Hematopoietic multipotent progenitor cell (in vitro differentiated cells): ENCODE data around the gene AGMAT. TPM values are rescaled to one million over a fixed set of nuclear protein-coding genes. Genes with fewer than 3 reads are reported as not detected.
"Not testable (repeated sequence)": the region's sequence is repeated elsewhere in the genome, so short reads cannot be mapped to it uniquely, and the experiment has no call there.

Experiments
- DNase-seq, 3 donors: peaks; one replicate each; pipeline ENCODE4 v3.0.0-alpha.2; 2011 to 2015; ENCODE audit warnings: low read depth in 2 of 3, low spot score in 2 of 3
- total RNA-seq: library from RNA; depleted of rRNA; stranded (reverse); fragments of >200 nt; gene quantifications from one replicate; pipeline ENCODE4 v1.2.3, GENCODE V29; 2012

Gene AGMAT
- total RNA-seq, 1 donor = 1.1 TPM

DNA sequence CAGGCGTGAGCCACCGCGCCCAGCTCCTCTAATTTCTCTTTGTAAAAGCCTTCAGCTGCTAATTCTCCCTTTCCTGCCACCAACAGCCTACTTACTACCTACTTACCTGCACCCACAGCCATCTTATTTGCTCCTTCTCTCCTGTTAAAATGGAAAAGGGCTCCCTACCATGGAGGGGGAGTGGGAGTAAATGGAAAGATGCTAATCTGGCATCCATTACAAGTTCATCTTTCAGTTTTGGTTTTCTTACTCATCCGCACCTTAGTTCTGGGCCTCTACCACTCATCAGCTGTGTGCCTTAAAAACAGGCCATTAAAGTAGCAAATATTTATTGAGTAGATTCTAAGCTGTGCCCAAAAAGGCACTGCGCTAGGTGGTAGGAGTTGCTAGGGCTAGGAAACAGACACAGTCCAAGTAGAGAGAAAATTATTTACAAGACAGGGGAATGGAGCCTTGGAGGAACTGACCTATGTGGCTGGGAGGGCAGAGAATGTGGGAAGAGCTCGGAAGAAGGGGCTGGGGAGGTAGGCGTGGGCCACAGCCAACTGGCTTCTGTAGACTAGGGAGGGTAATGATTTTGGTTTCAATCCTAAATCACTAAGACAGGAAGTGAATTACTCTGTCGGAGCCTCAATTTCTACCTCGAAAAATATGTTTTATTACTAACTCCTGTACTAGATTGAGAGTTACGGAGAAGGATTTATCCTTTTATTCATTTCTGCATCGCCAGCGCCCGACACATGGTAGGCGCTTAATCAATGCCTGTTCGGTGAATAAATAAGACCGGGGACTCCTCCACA, 31.7 kb upstream of the AGMAT start:
- no peak for DNase-seq

DNA sequence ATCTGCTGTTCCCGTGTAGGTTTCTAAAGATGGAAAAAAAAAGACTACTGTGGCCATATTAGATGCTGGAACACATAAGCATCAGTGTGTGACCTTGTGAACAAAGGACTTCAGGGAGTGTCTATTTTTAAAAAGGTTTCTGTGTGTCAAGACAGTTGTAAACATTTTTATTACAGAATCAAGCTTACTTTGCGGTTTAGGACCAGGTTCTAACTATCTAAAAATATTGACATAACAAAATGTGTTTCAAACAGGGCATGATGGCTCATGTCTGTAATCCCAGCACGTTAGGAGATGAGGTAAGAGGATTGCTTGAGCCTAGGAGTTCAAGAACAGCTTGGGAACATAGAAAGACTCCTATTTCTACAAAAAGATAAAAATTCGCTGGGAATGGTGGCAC, 25.3 kb upstream of the AGMAT start:
- DNase-seq = no peak

DNA sequence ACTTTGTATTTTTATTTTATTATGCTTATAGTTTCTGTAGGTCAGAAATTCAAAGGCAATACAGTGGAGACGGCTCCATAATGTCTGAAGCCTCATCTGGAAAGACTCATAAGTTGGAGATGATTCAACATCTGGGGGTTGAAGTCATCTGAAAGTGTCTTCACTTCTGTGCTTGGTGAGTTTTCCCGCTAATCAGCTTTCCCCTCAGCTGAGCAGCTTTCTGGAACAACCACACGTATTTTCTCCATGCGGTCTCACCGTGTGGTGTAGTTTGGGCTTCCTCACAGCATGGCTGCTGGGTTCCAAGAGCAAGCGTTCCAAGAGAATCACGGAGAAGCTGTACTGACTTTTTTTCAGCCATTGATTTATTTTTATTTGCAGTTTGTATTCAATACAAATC, 24.8 kb upstream of the AGMAT start:
- no peak for DNase-seq

DNA sequence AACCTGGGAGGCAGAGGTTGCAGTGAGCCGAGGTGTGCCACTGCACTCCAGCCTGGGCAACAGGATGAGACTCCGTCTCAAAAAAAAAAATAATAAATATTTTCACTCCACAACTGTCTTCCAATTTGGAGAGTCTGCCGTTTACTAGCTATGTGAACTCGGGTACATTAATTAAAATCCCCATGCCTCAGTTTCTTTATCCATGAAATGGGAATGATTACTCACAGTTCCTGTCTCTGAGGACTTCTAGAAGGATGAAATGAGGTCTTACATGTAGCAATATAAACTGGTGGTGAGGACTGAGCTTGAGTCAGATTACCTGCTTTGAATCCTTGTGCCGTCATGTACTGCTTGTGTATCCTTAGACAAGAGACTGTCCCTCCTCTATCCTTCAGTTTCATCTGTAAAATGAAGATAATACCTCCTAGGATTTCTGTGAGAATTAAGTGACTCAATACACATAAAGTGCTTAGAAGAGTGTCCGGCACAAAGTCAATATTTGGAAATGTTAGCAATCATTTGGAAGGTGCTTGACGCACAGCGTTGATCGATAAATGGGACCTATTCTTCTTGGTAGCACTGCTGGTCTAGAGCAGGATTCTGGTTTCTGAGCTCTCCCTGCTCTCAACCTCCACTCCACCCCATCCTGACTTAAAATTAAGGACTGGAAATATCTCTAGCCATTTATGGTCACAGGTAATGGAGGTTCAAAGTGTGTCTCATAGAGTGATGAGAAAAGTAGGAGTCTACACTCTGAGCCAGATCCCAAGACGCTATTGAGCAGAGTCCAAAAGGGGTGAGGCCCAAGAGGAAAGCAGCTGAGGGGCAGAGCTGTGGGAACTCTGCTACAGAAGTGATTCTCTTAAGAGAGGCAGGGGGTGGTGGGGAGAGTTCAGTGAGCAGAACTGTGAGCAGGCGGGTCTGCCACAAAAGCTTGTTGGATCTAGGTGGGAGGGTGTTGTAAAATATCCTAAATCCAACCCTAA, 20.8 kb upstream of the AGMAT start:
- DNase-seq = no peak

DNA sequence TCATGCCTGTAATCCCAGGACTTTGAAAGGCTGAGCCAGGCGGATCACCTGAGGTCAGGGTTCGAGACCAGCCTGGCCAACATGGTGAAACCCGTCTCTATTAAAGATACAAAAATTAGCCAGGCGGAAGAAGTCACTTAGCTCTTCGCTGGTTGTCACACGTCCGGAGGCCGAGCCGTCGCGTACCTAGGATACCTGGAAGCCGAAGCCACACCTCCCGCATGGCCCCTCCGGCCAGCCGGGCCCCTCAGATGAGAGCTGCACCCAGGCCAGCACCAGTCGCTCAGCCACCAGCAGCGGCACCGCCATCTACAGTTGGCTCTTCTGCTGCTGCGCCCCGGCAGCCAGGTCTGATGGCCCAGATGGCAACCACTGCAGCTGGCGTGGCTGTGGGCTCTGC, 19.5 kb upstream of the AGMAT start:
- not testable (repeated sequence) for DNase-seq

DNA sequence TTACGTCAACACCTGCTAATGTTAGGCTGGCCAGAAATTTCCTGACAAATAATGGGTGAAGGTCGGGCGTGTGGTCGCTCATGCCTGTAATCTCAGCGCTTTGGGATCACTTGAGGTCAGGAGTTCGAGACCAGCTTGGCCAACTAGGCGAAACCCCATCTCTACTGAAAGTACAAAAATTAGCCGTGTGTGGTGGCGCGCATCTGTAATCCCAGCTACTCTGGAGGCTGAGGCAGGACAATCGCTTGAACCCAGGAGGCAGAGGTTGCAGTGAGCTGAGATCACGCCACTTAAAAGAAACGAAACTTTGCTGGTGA, 19.1 kb upstream of the AGMAT start:
- DNase-seq = not testable (repeated sequence)

DNA sequence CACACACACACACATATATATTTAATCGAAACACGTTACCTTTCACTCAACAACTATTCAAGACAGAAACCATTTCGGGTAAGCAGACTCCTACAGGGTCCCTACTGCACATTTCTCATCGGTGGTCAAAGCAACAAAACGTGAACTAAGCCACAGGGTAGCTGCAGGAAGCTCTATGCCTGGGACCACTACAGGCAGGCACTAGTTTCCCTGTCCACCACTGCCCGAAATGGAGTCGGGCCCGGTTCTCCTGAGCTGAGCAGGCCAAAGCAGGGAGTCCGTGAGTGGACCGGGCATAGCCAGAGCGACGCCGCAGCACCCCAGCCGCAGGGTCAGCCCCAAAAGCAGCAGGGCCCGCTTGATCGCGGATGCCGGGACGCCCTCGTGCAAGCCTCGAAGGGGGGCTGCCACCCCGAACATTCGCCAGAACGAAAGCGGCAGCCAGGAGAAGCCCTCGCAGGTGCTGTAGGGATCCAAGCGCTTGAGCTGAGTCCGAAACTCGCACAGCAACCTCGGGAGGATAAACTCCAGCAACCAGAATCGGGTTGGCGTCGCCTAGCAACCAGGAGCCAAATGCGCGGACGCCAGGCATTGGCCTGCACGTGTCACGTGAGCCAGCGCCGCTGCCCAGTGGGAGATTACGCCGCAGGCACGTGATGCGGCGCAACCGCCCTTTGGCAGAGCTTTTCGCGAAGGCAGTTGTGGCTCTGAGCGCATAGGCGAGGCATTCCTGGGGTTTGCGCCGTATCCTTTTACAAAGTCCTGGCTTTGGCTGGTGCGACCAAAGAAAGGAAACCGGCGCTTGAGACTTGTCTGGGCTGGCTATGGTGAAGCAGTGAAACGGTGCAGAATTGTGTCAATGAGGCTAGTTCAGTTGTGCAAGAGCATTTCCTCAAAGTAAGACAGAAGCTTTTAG, 18.5 kb upstream of the AGMAT start:
- peak; percentile 79 to 95 (median 95) for DNase-seq

DNA sequence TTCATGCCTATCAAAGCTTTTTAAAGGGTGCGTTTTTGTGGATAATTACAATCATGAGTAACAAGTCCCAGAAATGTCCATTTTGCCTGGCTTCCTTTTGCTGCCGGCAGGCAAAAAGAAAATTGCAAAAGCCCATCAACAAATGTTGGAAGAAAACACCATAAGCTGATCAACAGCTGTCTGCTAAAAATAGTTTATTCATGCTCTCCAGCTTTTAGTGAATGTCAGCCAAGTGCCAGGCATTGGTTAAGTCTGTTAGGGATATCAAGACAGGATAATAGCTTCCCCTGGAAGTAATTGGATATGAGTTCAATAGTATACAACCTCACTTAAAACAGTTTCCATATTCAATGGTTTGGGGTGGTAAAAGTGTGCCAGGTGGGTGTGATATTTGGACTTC, 13.6 kb upstream of the AGMAT start:
- DNase-seq = no peak

DNA sequence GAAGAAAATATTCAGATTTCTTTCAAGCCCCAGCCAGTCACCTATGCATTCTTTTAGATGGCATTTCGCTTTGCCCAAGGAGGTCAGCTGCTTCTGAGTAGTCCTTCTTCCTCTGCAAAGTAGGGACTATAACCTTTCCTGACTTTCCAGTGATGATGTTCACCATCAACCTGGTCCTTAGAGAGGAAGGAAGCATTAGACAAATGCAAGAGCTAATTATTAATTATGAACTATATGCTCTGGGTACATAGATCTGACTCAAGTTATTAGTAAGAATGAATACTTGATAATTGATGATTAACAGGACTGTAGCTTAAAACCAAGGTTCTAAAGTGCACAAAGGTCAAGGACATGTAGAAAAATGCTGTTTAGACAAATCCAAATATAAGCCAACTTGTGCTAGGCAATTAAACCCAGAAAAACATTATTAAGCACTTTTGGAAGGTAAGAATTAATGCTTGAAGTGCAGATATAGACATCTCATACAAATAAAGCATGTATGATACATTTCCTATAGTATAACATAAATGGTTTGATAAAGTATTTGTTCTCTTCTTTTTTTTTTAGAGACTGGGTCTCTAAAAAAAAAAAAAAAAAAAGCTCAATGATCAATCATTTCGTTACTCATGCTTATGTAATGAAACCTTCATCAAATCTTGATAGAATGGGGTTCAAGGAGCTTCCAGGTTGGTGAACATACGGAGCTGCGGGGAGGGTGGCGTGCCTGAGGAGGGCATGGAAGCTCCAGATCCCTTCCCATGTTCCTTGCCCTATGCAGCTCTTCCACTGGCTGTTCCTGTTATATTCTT, 11.2 kb upstream of the AGMAT start:
- no peak for DNase-seq

DNA sequence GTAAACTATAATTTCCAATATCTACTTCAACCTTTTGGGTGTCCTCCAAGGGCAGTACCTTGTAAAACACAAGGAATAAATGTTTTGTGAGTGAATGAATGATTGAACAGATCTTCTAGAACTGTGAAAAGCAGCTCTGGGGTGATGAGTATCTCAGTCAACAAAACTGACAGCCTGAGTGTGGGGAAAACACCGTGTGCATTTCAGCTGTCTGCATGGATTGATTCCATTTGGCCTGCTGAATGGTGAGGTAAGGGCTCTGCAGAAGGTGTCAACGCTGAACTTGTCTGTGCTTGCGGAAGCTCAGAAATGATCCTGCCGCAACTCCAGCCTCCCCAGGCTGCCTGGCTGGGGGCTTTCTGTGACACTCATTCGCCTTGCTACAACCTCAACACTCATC, 7.4 kb upstream of the AGMAT start:
- no peak for DNase-seq

DNA sequence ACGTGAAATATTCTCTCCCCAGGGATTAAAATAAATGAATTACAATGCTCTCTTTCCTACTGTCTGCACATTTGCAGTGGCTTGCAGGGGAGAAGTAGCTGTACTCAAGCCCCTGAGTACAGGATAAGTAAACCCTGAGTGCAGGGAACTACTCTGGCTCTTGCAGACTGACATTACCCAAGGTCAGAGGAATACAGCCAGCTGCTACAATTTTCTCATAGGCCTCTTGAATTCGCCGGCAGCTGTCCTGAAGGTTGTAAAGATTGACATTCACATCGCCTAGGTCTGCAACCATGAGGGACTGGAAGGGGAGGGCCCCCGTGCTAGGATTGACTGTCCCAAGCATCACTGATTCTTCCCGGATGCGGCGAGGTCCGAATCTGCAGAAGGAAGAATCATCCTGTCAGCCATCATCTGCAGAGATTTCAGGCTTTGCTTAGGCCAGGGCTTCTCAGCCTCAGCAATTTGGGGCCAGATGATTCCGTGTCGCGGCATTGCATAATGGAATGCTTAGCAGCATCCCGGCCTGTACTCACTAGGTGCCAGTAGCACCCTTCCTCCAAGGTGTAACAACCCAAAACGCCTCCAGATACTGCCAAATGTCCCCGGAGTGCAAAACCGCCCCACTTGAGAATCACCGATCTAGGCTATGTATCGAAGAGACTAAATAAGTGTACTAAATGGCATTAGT, 1.7 kb downstream of the AGMAT start:
- DNase-seq = no peak

DNA sequence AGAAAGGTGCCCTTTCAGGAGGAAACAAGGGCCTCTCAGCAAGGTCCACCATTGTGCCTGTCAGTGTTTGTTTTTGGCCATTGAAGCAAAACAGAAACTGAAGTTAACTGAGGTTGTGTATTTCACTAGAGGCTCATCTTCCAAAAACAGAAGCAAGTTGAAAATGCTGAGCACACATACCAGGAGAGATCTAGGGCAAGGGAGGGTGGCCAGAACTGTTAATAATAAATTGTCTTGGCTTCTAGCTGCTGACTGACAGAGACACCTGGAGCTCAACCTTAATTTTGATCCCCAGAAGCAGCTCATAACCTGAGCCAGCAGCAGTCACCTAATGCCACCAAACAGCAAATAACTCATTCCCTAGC, 5.2 kb downstream of the AGMAT start:
- no peak for DNase-seq

DNA sequence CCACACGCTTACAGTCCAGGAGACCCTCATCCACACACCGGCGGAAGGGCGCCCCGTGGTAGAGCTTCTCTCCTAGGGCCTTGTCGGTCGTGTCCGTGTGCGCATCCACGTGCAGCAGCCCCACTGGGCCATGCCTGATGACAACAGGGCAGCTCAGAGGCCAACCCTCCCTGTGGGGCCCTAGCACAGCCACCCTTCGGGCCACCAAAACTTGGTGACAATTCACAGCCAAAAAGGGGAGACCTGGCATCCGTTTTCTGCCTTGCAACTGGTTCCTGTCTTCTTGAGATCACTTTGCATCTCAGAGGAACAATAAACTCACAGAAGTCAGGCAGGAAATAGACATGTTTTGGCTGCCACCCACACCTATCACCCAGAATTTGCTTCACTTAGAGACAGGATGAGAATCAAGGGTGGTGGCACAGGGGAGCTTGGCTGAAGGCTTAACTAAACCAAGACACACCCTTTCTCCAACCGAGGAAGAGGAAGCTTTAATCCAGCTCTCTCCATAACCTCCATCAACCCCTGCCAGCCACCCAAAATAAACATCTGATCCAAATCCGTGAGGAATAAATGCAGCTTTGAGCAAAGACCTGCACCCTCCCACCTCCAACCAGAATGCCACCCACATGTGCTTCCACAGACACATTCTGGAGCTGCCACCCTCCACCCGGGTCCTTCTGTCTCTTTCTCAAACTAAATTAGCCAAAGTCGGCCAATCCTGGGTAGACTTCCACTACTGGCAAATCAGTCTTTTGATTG, 5.7 kb downstream of the AGMAT start:
- DNase-seq = no peak

DNA sequence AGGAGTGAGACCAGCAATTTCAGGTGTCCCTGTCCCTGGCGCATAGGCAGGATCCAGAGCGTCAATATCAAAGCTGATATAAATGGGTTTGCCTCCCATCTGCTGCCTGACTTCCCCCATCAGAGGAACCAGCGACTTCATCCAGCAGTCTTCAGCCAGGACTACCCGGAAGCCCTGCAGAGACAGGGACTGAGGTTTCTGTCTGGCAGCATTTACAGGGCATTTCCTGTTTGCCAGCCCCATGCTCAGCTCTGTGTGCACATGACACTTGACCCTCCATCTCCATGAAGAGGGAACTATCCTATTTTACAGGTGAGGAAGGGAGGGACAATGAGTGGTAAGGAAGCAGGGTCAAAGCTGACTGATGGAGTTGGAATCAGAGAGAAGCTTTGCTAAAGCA, 7.2 kb downstream of the AGMAT start:
- no peak for DNase-seq

DNA sequence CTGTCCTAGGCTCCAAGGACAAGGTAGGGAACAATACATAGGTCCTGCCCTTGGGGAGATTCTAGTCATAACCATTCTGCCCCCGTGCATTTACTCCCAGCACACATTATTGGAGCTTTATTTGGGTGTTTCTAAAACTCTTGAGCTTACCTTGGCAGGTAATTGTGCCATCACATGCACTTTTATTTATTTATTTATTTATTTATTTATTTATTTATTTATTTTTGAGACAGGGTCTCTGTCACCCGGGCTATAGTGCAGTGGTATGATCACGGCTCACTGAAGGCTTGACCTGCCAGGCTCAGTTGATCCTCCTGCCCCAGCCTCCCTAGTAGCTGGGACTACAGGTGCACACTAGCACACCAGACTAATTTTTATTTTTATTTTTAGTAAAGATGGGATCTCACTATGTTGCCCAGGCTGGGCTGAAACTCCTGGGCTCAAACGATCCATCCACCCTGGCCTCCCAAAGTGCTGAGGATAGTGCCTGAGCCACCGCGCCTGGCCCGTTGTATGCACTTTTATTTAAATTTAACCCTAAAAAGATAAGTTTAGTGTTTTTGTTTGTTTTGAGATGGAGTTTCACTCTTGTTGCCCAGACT, 9.2 kb downstream of the AGMAT start:
- DNase-seq = no peak

DNA sequence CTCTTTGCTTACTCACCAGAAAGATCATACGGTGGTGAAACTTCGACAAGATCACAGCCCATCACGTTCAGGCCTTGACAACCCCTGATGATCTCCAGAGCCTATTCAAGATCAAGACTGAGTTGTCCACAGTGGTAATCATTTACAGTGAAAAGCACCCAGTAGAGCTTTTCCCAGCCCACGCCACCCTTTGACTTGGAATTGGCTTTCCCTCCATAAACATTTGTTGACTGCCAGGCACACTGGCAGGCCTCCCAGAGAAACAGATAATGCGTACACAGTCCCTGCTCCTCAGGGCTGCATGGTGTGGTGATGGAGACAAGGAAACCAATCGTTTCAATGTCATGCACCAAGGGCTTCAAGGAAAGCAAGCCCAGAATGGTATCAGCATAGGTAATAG, 10.1 kb downstream of the AGMAT start:
- no peak for DNase-seq

DNA sequence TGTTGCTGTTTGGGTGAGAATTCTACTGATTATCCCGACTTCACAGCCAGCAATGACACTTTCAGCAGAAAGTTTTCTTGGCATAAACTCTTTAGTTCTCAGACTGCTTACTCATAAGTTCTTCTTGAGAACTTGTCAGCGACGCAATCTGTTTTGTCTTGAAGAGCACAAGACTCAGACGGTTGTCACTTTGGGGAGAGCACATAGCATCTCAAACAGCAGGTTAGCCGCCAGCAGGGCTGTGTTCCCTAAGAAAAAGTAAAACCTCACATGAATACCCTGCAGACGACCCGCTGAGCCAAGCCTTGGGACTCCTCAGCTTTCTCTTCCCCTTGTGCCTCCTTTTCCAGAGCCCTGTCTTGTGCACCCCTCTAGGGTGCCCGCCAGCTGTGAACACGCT, 11.4 kb downstream of the AGMAT start:
- DNase-seq = no peak

DNA sequence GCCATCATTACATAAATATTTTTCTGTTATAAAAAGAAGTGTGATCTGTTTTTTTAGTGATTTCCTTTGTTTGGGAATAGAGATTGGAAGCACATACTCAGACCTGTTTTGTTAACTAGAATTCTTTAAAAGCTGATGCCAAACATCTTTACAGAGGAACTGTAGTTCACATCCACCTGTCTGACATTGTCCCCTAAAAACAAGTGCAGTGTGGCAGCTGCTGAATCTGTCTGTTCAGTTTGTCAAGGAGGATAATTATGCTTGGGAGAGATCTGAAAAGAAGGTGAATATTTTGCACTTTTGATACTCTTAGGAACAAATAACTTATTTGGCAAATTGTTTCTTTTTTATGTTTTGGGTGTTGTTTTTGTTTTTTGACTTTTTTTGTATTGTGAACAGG, 13.6 kb downstream of the AGMAT start:
- DNase-seq = no peak
